CMK (cell line): ENCODE measurements around the gene DENND10.
"Not testable (repeated sequence)": the region's sequence is repeated elsewhere in the genome, so short reads cannot be mapped to it uniquely, and the experiment has no call there.

Experiments used
- DNase-seq: peaks from one replicate; pipeline ENCODE4 v3.0.0-alpha.2; 2010; ENCODE audit warnings: low read depth

DENND10 gene

GRCh38 chr10:119133949-119134348 lies 30.0 kb downstream of the DENND10 start:
- no peak for DNase-seq

GRCh38 chr10:119135513-119135881 lies 31.6 kb downstream of the DENND10 start:
- no peak for DNase-seq

GRCh38 chr10:119136084-119136483 lies 32.2 kb downstream of the DENND10 start:
- DNase-seq: no peak

GRCh38 chr10:119137878-119138277 lies 34.0 kb downstream of the DENND10 start:
- not testable (repeated sequence) for DNase-seq

GRCh38 chr10:119138346-119139306 lies 34.7 kb downstream of the DENND10 start:
- no peak for DNase-seq

- DNase-seq: no peak
These were observed 35.7 kb downstream of the DENND10 start for GRCh38 chr10:119139464-119140067.

- no peak for DNase-seq
These were observed 36.8 kb downstream of the DENND10 start for GRCh38 chr10:119140603-119141245.

- no peak for DNase-seq
These were observed 39.7 kb downstream of the DENND10 start for GRCh38 chr10:119143657-119144056.

GRCh38 chr10:119149157-119149556 lies 45.2 kb downstream of the DENND10 start:
- no peak for DNase-seq

GRCh38 chr10:119149729-119150128 lies 45.8 kb downstream of the DENND10 start:
- DNase-seq: no peak

GRCh38 chr10:119151601-119152000 lies 47.7 kb downstream of the DENND10 start:
- not testable (repeated sequence) for DNase-seq

- DNase-seq: no peak
These were observed 49.1 kb downstream of the DENND10 start for GRCh38 chr10:119153041-119153440.

- no peak for DNase-seq
These were observed 49.7 kb downstream of the DENND10 start for GRCh38 chr10:119153661-119154060.

- no peak for DNase-seq
These were observed 55.4 kb downstream of the DENND10 start for GRCh38 chr10:119159332-119159731.

GRCh38 chr10:119161680-119162451 lies 58.0 kb downstream of the DENND10 start:
- DNase-seq: no peak

- no peak for DNase-seq
These were observed 58.7 kb downstream of the DENND10 start for GRCh38 chr10:119162452-119163092.

GRCh38 chr10:119165171-119166117 lies 61.5 kb downstream of the DENND10 start, which contains the start of gene SFXN4:
Gene SFXN4, minus strand, starts transcription at chr10:119165714. Its CDS starts 67 bp downstream, at chr10:119165647.
- peak; percentile 58 for DNase-seq

- DNase-seq: no peak
These were observed 62.2 kb downstream of the DENND10 start for GRCh38 chr10:119166118-119166500.

- no peak for DNase-seq
These were observed 62.7 kb downstream of the DENND10 start for GRCh38 chr10:119166564-119166963.

- no peak for DNase-seq
These were observed 63.1 kb downstream of the DENND10 start for GRCh38 chr10:119167041-119167440.
